Activated naive CD4-positive, alpha-beta T cell treated with anti-CD3 and anti-CD28 coated beads, Interleukin-2, amount 10 ng/mL, durations not matched to agents 7 days and 5 days (primary cell): ENCODE data around the gene GNG2.

Experiments used
- CTCF ChIA-PET: fragments of 350-600 bp; sonication (Branson Sonifier 250); formaldehyde crosslinking; loops from one replicate; lab custom pipeline; 2021; ENCODE audit warnings: antibody characterized with exemption; lab: Charles Lee
- DNase-seq: peaks from one replicate; pipeline ENCODE4 v3.0.0-alpha.2; 2020
- H3K27ac Mint-ChIP-seq: one replicate; pipeline ENCODE4 v1.8.0; 2021; ENCODE audit warnings: mild to moderate bottlenecking, moderate library complexity, mixed read lengths
- H3K27me3 Mint-ChIP-seq: one replicate; pipeline ENCODE4 v1.8.0; 2021; ENCODE audit warnings: mild to moderate bottlenecking, mixed read lengths
- H3K36me3 Mint-ChIP-seq: one replicate; pipeline ENCODE4 v1.8.0; 2021; ENCODE audit warnings: mixed read lengths
- H3K4me1 Mint-ChIP-seq: one replicate; pipeline ENCODE4 v1.8.0; 2021; ENCODE audit warnings: mixed read lengths
- H3K4me3 Mint-ChIP-seq: one replicate; pipeline ENCODE4 v1.8.0; 2021; ENCODE audit warnings: mild to moderate bottlenecking, moderate library complexity, mixed read lengths
- H3K9me3 Mint-ChIP-seq: one replicate; pipeline ENCODE4 v1.8.0; 2021; ENCODE audit warnings: mixed read lengths

Gene GNG2

GRCh38 chr14:51845811-51846210, 14.6 kb upstream of the GNG2 start:
- Mint-ChIP-seq H3K4me1 (peaks cover 59% of the 10 kb centered on the region), H3K27ac (peak overlapping the region; percentile 86), H3K27me3 (no peaks in the 10 kb centered on the region), H3K36me3 (peaks cover 26% of the 10 kb centered on the region), H3K4me3 (peak overlapping the region; percentile 68), H3K9me3 (peaks cover 23% of the 10 kb centered on the region)
- CTCF ChIA-PET, result interaction anchor here (0.7 to 3.6 kb wide), 5 partner anchors 14 to 194 kb away, joined by 3 to 17 read pairs (median 6); partner anchors contain the start of genes FRMD6 and GNG2
- DNase-seq, result no peak

GRCh38 chr14:51846631-51847488, 13.6 kb upstream of the GNG2 start:
- H3K4me3 Mint-ChIP-seq, result peak overlapping the region; percentile 68
- H3K9me3 Mint-ChIP-seq, result peaks cover 28% of the 10 kb centered on the region
- no peaks in the 10 kb centered on the region for H3K27me3 Mint-ChIP-seq
- peak; percentile 93 for DNase-seq
- H3K27ac Mint-ChIP-seq, result peak overlapping the region; percentile 98
- peaks cover 29% of the 10 kb centered on the region for H3K36me3 Mint-ChIP-seq
- H3K4me1 Mint-ChIP-seq, result peaks cover 64% of the 10 kb centered on the region
- CTCF ChIA-PET, result interaction anchor here (1.0 to 3.6 kb wide), 7 partner anchors 13 to 195 kb away, joined by 3 to 17 read pairs (median 6); partner anchors contain the start of genes FRMD6 and GNG2

GRCh38 chr14:51847489-51847796, 13.0 kb upstream of the GNG2 start:
- H3K27me3 Mint-ChIP-seq, result no peaks in the 10 kb centered on the region
- peak overlapping the region; percentile 98 for H3K27ac Mint-ChIP-seq
- peaks cover 70% of the 10 kb centered on the region for H3K4me1 Mint-ChIP-seq
- H3K9me3 Mint-ChIP-seq, result peaks cover 28% of the 10 kb centered on the region
- CTCF ChIA-PET, result interaction anchor here (1.0 to 3.6 kb wide), 6 partner anchors 12 to 195 kb away, joined by 3 to 17 read pairs (median 6); partner anchors contain the start of genes FRMD6 and GNG2
- H3K36me3 Mint-ChIP-seq, result peaks cover 31% of the 10 kb centered on the region
- DNase-seq, result no peak
- peak overlapping the region; percentile 68 for H3K4me3 Mint-ChIP-seq

- peaks cover 28% of the 10 kb centered on the region for H3K9me3 Mint-ChIP-seq
- H3K27ac Mint-ChIP-seq, result peak overlapping the region; percentile 96
- CTCF ChIA-PET, result interaction anchor here (1.4 to 3.6 kb wide), 2 partner anchors 12 to 25 kb away, joined by 4 to 17 read pairs; partner anchors contain the start of gene GNG2
- H3K36me3 Mint-ChIP-seq, result peaks cover 31% of the 10 kb centered on the region
- DNase-seq, result peak; percentile 26
- H3K4me1 Mint-ChIP-seq, result peaks cover 76% of the 10 kb centered on the region
- peak overlapping the region; percentile 39 for H3K4me3 Mint-ChIP-seq
- no peaks in the 10 kb centered on the region for H3K27me3 Mint-ChIP-seq
Observed at GRCh38 chr14:51848120-51848519, 12.3 kb upstream of the GNG2 start.

GRCh38 chr14:51849097-51849496, 11.3 kb upstream of the GNG2 start:
- DNase-seq, result peak; percentile 29
- Mint-ChIP-seq H3K36me3 (peaks cover 31% of the 10 kb centered on the region), H3K9me3 (peaks cover 28% of the 10 kb centered on the region), H3K4me3 (no peak overlapping the region), H3K27me3 (no peaks in the 10 kb centered on the region), H3K4me1 (peaks cover 72% of the 10 kb centered on the region), H3K27ac (peak overlapping the region; percentile 96)
- CTCF ChIA-PET, result no interaction called here

GRCh38 chr14:51850651-51851050, 9.8 kb upstream of the GNG2 start:
- no peak for DNase-seq
- no peak overlapping the region for H3K4me3 Mint-ChIP-seq
- CTCF ChIA-PET, result interaction anchor here (1.1 kb wide), 1 partner anchor 17 kb away, joined by 3 read pairs; no protein-coding TSS in a partner anchor
- H3K27me3 Mint-ChIP-seq, result no peaks in the 10 kb centered on the region
- H3K36me3 Mint-ChIP-seq, result peaks cover 35% of the 10 kb centered on the region
- H3K9me3 Mint-ChIP-seq, result peaks cover 32% of the 10 kb centered on the region
- H3K4me1 Mint-ChIP-seq, result peaks cover 59% of the 10 kb centered on the region
- no peak overlapping the region for H3K27ac Mint-ChIP-seq

GRCh38 chr14:51852541-51852940, 7.9 kb upstream of the GNG2 start:
- Mint-ChIP-seq H3K27me3 (no peaks in the 10 kb centered on the region), H3K36me3 (peaks cover 38% of the 10 kb centered on the region), H3K9me3 (peaks cover 40% of the 10 kb centered on the region), H3K4me1 (peaks cover 57% of the 10 kb centered on the region), H3K27ac (no peak overlapping the region), H3K4me3 (no peak overlapping the region)
- DNase-seq, result no peak
- CTCF ChIA-PET, result interaction anchor here (1.7 kb wide), 1 partner anchor 126 kb away, joined by 4 read pairs; no protein-coding TSS in a partner anchor

- CTCF ChIA-PET, result no interaction called here
- no peak for DNase-seq
- Mint-ChIP-seq H3K36me3 (peaks cover 18% of the 10 kb centered on the region), H3K4me3 (no peak overlapping the region), H3K27me3 (no peaks in the 10 kb centered on the region), H3K27ac (no peak overlapping the region), H3K4me1 (peaks cover 59% of the 10 kb centered on the region), H3K9me3 (peaks cover 22% of the 10 kb centered on the region)
Observed at GRCh38 chr14:51855234-51855633, 5.2 kb upstream of the GNG2 start.

- Mint-ChIP-seq H3K4me1 (peaks cover 52% of the 10 kb centered on the region), H3K27ac (no peak overlapping the region)
- CTCF ChIA-PET, result no interaction called here
Observed at GRCh38 chr14:51856792-51857296, 3.6 kb upstream of the GNG2 start.

GRCh38 chr14:51859131-51859530, 1.3 kb upstream of the GNG2 start:
- CTCF ChIA-PET, result interaction anchor here (3.9 kb wide), 1 partner anchor 13 kb away, joined by 17 read pairs; no protein-coding TSS in a partner anchor
- H3K36me3 Mint-ChIP-seq, result peaks cover 36% of the 10 kb centered on the region
- H3K27me3 Mint-ChIP-seq, result no peaks in the 10 kb centered on the region
- DNase-seq, result no peak
- peaks cover 48% of the 10 kb centered on the region for H3K4me1 Mint-ChIP-seq
- peak overlapping the region; percentile 93 for H3K27ac Mint-ChIP-seq
- H3K4me3 Mint-ChIP-seq, result peak overlapping the region; percentile 83
- peaks cover 12% of the 10 kb centered on the region for H3K9me3 Mint-ChIP-seq

More at GRCh38 chr14:51856792-51857296, 3.6 kb upstream of the GNG2 start:
- Mint-ChIP-seq H3K4me3 (no peak overlapping the region), H3K27me3 (no peaks in the 10 kb centered on the region), H3K36me3 (peaks cover 21% of the 10 kb centered on the region), H3K9me3 (peaks cover 12% of the 10 kb centered on the region)
- DNase-seq, result no peak

GRCh38 chr14:51860825-51861499, 550 bp downstream of the GNG2 start:
- H3K27ac Mint-ChIP-seq, result peak overlapping the region; percentile 93
- CTCF ChIA-PET, result interaction anchor here (0.5 to 3.9 kb wide), 7 partner anchors 11 to 460 kb away, joined by 3 to 17 read pairs (median 3); no protein-coding TSS in a partner anchor
- H3K9me3 Mint-ChIP-seq, result peaks cover 8% of the 10 kb centered on the region
- DNase-seq, result peak; percentile 25
- peaks cover 40% of the 10 kb centered on the region for H3K36me3 Mint-ChIP-seq
- H3K4me1 Mint-ChIP-seq, result peaks cover 57% of the 10 kb centered on the region
- H3K27me3 Mint-ChIP-seq, result no peaks in the 10 kb centered on the region
- H3K4me3 Mint-ChIP-seq, result peak overlapping the region; percentile 83

GRCh38 chr14:51862176-51862796, 1.9 kb downstream of the GNG2 start:
- peak overlapping the region; percentile 93 for H3K27ac Mint-ChIP-seq
- H3K9me3 Mint-ChIP-seq, result peaks cover 1% of the 10 kb centered on the region
- H3K36me3 Mint-ChIP-seq, result peaks cover 35% of the 10 kb centered on the region
- H3K4me3 Mint-ChIP-seq, result peak overlapping the region; percentile 83
- H3K4me1 Mint-ChIP-seq, result peaks cover 50% of the 10 kb centered on the region
- DNase-seq, result peak; percentile 41
- no peaks in the 10 kb centered on the region for H3K27me3 Mint-ChIP-seq
- CTCF ChIA-PET, result interaction anchor here (0.9 to 2.3 kb wide), 4 partner anchors 10 to 117 kb away, joined by 3 to 16 read pairs (median 4); no protein-coding TSS in a partner anchor

- no peak for DNase-seq
- H3K27ac Mint-ChIP-seq, result peak overlapping the region; percentile 93
- peaks cover 35% of the 10 kb centered on the region for H3K36me3 Mint-ChIP-seq
- H3K4me1 Mint-ChIP-seq, result peaks cover 44% of the 10 kb centered on the region
- peak overlapping the region; percentile 83 for H3K4me3 Mint-ChIP-seq
- no peaks in the 10 kb centered on the region for H3K27me3 Mint-ChIP-seq
- H3K9me3 Mint-ChIP-seq, result no peaks in the 10 kb centered on the region
- CTCF ChIA-PET, result interaction anchor here (1.2 kb wide), 1 partner anchor 16 kb away, joined by 5 read pairs; no protein-coding TSS in a partner anchor
Observed at GRCh38 chr14:51862860-51863259, 2.4 kb downstream of the GNG2 start.
